ENCODE measurements around the gene ZCWPW1. TPM values are rescaled to one million over a fixed set of nuclear protein-coding genes. Genes with fewer than 3 reads are reported as not detected.

The ZCWPW1 gene
- total RNA-seq, 1 donor from 2014 or later, result 1.3 TPM

DNA sequence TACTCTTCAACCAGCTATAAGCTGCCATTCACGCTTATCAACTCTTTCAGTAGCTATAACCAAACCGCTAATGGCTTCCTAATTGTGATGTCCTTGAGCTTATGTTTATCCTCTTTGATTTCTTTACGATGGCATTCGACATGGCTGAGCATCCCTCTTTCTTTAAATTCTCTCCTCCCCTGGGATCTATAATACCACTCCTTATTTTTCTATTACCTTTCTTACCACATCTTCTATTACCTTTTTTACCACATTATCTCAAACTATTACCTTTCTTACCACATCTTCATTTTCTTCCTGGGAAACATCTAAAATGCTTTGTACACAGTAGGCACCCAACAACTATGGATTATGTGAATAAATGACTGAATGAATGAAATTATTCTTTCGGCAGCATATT lies 13.1 kb downstream of the ZCWPW1 start:
- Histone ChIP-seq H3K27me3 (ENCODE audit: control insufficient read depth, insufficient read depth, low read length) (no peaks in the 10 kb centered on the region), H3K36me3 (ENCODE audit: control insufficient read depth, insufficient read depth, low read length) (no peaks in the 10 kb centered on the region), H3K4me3 (ENCODE audit: low read depth, low read length) (no peak overlapping the region)
- FAIRE-seq (no peak), DNase-seq (ENCODE audit: low read depth) (no peak)
- TF ChIP-seq, protein P1, sequence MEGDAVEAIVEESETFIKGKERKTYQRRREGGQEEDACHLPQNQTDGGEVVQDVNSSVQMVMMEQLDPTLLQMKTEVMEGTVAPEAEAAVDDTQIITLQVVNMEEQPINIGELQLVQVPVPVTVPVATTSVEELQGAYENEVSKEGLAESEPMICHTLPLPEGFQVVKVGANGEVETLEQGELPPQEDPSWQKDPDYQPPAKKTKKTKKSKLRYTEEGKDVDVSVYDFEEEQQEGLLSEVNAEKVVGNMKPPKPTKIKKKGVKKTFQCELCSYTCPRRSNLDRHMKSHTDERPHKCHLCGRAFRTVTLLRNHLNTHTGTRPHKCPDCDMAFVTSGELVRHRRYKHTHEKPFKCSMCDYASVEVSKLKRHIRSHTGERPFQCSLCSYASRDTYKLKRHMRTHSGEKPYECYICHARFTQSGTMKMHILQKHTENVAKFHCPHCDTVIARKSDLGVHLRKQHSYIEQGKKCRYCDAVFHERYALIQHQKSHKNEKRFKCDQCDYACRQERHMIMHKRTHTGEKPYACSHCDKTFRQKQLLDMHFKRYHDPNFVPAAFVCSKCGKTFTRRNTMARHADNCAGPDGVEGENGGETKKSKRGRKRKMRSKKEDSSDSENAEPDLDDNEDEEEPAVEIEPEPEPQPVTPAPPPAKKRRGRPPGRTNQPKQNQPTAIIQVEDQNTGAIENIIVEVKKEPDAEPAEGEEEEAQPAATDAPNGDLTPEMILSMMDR (IDR thresholded peaks at IDR 0.05; ENCODE audit: insufficient read depth, low read length, severe bottlenecking), result no peak

DNA sequence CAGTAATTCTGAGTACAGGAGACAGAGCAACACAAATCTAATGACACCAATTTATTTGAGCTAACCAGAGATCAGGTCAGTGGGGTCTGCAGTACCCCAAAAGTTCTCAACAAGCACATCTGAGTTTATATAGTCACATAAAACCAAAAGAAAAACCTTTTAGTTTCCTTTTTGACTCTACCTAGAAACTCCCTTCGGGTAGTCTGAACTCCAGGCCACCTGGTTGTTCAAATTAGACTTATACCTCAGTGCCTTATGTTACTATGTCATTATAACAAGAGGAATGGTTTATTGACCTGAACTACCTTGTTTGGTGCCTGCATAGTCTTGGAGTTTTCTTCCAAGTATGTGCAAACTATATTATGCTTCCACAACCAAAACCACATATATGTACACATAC lies 14.6 kb downstream of the ZCWPW1 start:
- FAIRE-seq (no peak), DNase-seq (ENCODE audit: low read depth) (no peak)
- TF ChIP-seq, protein P1 (IDR thresholded peaks at IDR 0.05; ENCODE audit: insufficient read depth, low read length, severe bottlenecking), result no peak
- Histone ChIP-seq H3K36me3 (ENCODE audit: control insufficient read depth, insufficient read depth, low read length) (no peaks in the 10 kb centered on the region), H3K4me3 (ENCODE audit: low read depth, low read length) (no peak overlapping the region), H3K27me3 (ENCODE audit: control insufficient read depth, insufficient read depth, low read length) (peaks cover 4% of the 10 kb centered on the region)

DNA sequence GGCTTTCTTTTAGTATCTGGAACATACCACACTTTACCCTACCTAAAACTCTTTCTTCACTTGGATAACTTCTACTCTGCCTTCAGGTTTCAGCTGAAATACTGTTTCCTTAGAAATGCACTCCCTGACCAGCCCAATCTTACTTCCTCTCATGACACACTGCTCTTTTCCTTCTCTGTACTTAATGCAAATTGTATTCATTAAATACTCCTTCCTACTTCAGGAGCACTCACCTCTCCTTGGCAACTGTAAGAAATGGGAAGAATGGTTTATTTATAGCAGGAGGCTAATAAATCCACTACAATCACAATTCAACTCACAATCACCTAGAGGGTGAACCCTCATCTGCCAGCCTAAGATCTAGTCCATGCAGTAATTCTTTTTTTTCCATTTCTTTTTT lies 15.2 kb downstream of the ZCWPW1 start:
- DNase-seq (ENCODE audit: low read depth) (no peak), FAIRE-seq (no peak)
- H3K27me3 ChIP-seq (ENCODE audit: control insufficient read depth, insufficient read depth, low read length), result peaks cover 4% of the 10 kb centered on the region
- TF ChIP-seq, protein P1 (IDR thresholded peaks at IDR 0.05; ENCODE audit: insufficient read depth, low read length, severe bottlenecking), result no peak
- no peak overlapping the region for H3K4me3 ChIP-seq (ENCODE audit: low read depth, low read length)
- no peaks in the 10 kb centered on the region for H3K36me3 ChIP-seq (ENCODE audit: control insufficient read depth, insufficient read depth, low read length)

DNA sequence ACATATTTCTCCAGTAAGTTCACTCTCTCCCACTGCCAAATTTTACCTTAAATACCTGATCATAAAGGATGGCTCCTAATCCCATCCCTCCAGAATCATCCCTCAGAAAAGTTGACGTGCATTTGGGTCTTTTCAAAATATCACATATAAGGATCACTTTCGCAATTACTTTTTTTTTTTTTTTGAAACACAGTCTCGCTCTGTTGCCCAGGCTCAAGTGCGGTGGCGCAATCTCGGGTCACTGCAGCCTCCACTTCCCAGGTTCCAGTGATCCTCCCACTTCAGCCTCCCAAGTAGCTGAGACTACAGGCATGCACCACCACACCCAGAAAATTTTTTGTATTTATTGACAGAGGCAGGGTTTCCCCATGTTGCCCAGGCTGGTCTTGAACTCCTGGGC lies 17.4 kb downstream of the ZCWPW1 start:
- no peak for DNase-seq (ENCODE audit: low read depth)
- FAIRE-seq, result no peak

DNA sequence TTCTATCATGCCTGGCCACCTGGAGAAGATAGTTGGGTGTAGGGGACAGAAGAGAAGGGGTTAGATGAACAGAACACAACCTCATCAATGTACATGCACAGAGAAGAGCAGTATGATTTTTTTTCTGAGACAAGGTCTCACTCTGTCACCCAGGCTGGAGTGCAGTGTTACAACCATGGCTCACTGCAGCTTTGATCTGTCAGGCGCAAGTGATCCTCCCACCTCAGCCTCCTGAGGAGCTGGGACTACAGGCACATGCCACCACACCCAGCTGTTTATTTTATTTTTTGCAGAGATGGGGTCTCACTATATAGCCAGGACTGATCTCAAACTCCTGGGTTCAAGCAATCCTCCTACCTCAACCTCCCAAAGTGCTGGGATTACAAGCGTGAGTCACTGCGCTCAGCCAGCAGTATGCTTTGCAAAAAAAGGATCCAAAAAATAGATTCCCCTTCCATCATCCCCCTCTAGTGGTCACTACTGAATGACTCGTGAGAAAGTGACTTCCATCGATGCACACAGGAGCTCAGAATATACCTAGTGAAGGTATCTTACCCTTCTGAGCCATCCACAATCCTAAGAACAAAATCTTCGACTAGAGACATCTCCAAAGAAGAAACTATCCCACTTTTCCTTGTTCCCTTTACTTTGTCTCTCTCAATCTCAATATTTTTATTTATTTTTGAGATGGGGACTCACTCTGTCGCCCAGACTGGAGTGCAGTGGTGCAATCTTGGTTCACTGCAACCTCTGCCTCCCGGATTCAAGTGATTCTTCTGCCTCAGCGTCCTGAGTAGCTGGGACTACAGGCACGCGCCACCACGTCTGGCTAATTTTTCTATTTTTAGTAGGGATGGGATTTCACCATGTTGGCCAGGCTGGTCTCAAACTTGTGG lies 21.0 kb downstream of the ZCWPW1 start:
- FAIRE-seq (no peak), DNase-seq (ENCODE audit: low read depth) (peak; percentile 82)
- Histone ChIP-seq H3K36me3 (ENCODE audit: control insufficient read depth, insufficient read depth, low read length) (no peaks in the 10 kb centered on the region), H3K27me3 (ENCODE audit: control insufficient read depth, insufficient read depth, low read length) (peaks cover 4% of the 10 kb centered on the region), H3K4me3 (ENCODE audit: low read depth, low read length) (no peak overlapping the region)
- TF ChIP-seq, protein P1 (IDR thresholded peaks at IDR 0.05; ENCODE audit: insufficient read depth, low read length, severe bottlenecking), result peak; percentile 57

More for the DNA sequence above, 17.4 kb downstream of the ZCWPW1 start:
- H3K4me3 ChIP-seq (ENCODE audit: low read depth, low read length), result no peak overlapping the region
- TF ChIP-seq, protein P1 (IDR thresholded peaks at IDR 0.05; ENCODE audit: insufficient read depth, low read length, severe bottlenecking), result no peak
- peaks cover 4% of the 10 kb centered on the region for H3K27me3 ChIP-seq (ENCODE audit: control insufficient read depth, insufficient read depth, low read length)
- no peaks in the 10 kb centered on the region for H3K36me3 ChIP-seq (ENCODE audit: control insufficient read depth, insufficient read depth, low read length)
